H9 (cell line): ENCODE measurements around the gene MYL1. TPM values are rescaled to one million over a fixed set of nuclear protein-coding genes. Genes with fewer than 3 reads are reported as not detected.

Experiments used
- DNase-seq: peaks from one replicate; pipeline ENCODE4 v3.0.0-alpha.2; 2017
- H2AFZ ChIP-seq: one replicate; pipeline ENCODE4 v1.6.1; 2013; ENCODE audit warnings: mild to moderate bottlenecking, low read length, control low read depth, moderate library complexity
- H2AK5ac ChIP-seq: 2 replicates; pipeline ENCODE4 v1.6.1; 2013; ENCODE audit warnings: low read length, control low read depth, mixed read lengths; ENCODE audit not compliant: insufficient read length
- H2BK120ac ChIP-seq: one replicate; pipeline ENCODE4 v1.6.1; 2013; ENCODE audit warnings: low read depth, mild to moderate bottlenecking, low read length, control low read depth, inconsistent platforms; ENCODE audit not compliant: poor library complexity, severe bottlenecking
- H2BK12ac ChIP-seq: 2 replicates; pipeline ENCODE4 v1.6.1; 2013; ENCODE audit warnings: low read length, control low read depth, mixed read lengths, low read depth; ENCODE audit not compliant: insufficient read length
- H2BK15ac ChIP-seq: 2 replicates; pipeline ENCODE4 v1.6.1; 2013; ENCODE audit warnings: low read depth, low read length, control low read depth
- H2BK20ac ChIP-seq: one replicate; pipeline ENCODE4 v1.6.1; 2013; ENCODE audit warnings: low read depth, mild to moderate bottlenecking, low read length, control low read depth, inconsistent platforms; ENCODE audit not compliant: poor library complexity, severe bottlenecking
- H2BK5ac ChIP-seq: 2 replicates; pipeline ENCODE4 v1.6.1; 2013; ENCODE audit warnings: low read length, control low read depth, mixed read lengths; ENCODE audit not compliant: insufficient read length
- H3K14ac ChIP-seq: 2 replicates; pipeline ENCODE4 v1.6.1; 2013; ENCODE audit warnings: low read length, control low read depth; ENCODE audit not compliant: insufficient read depth
- H3K18ac ChIP-seq: 2 replicates; pipeline ENCODE4 v1.6.1; 2013; ENCODE audit warnings: low read depth, mild to moderate bottlenecking, mixed read lengths, low read length, control low read depth; ENCODE audit not compliant: insufficient read length
- H3K23ac ChIP-seq: 2 replicates; pipeline ENCODE4 v1.6.1; 2013; ENCODE audit warnings: low read length, control low read depth, mixed read lengths, low read depth; ENCODE audit not compliant: insufficient read length
- H3K23me2 ChIP-seq: 2 replicates; pipeline ENCODE4 v1.6.1; 2013; ENCODE audit warnings: low read depth, mild to moderate bottlenecking, mixed read lengths, low read length, control low read depth; ENCODE audit not compliant: insufficient read length, poor library complexity, severe bottlenecking
- H3K27ac ChIP-seq: 2 replicates; pipeline ENCODE4 v1.5.1; 2013; ENCODE audit warnings: low read length, control low read depth, mixed read lengths, low read depth; ENCODE audit not compliant: insufficient read length
- H3K27me3 ChIP-seq: 2 replicates; pipeline ENCODE4 v1.6.1; 2013; ENCODE audit warnings: low read length, control low read depth, inconsistent platforms; ENCODE audit not compliant: insufficient read depth
- H3K4ac ChIP-seq: 2 replicates; pipeline ENCODE4 v1.6.1; 2013; ENCODE audit warnings: low read depth, mild to moderate bottlenecking, control low read depth, inconsistent platforms, low read length, moderate library complexity
- H3K4me1 ChIP-seq: 2 replicates; pipeline ENCODE4 v1.6.1; 2013; ENCODE audit warnings: low read length, control low read depth, inconsistent platforms; ENCODE audit not compliant: insufficient read depth
- H3K4me2 ChIP-seq: 2 replicates; pipeline ENCODE4 v1.6.1; 2013; ENCODE audit warnings: low read length, control low read depth, mixed read lengths; ENCODE audit not compliant: insufficient read length, insufficient read depth
- H3K56ac ChIP-seq: 2 replicates; pipeline ENCODE4 v1.6.1; 2013; ENCODE audit warnings: low read depth, mild to moderate bottlenecking, mixed read lengths, low read length, control low read depth; ENCODE audit not compliant: insufficient read length
- H3K79me1 ChIP-seq: 2 replicates; pipeline ENCODE4 v1.6.1; 2013; ENCODE audit warnings: low read depth, mild to moderate bottlenecking, moderate library complexity, low read length, control low read depth, inconsistent platforms; ENCODE audit not compliant: insufficient read depth, poor library complexity, severe bottlenecking
- H3K79me2 ChIP-seq: 2 replicates; pipeline ENCODE4 v1.6.1; 2013; ENCODE audit warnings: low read length, control low read depth, inconsistent platforms; ENCODE audit not compliant: insufficient read depth
- H3K9ac ChIP-seq: 2 replicates; pipeline ENCODE4 v1.6.1; 2013; ENCODE audit warnings: low read length, control low read depth, mixed read lengths; ENCODE audit not compliant: insufficient read length; ENCODE audit errors: extremely low read depth
- H3K9me3 ChIP-seq: one replicate; pipeline ENCODE4 v1.6.1; 2013; ENCODE audit warnings: low read depth, low read length, inconsistent platforms; ENCODE audit not compliant: control insufficient read depth
- H3T11ph ChIP-seq: one replicate; pipeline ENCODE4 v1.6.1; 2013; ENCODE audit warnings: mild to moderate bottlenecking, low read length, control low read depth, inconsistent platforms
- H4K20me1 ChIP-seq: one replicate; pipeline ENCODE4 v1.6.1; 2013; ENCODE audit not compliant: control insufficient read depth, insufficient read length, insufficient read depth
- H4K5ac ChIP-seq: 2 replicates; pipeline ENCODE4 v1.6.1; 2013; ENCODE audit warnings: low read depth, mild to moderate bottlenecking, mixed read lengths, low read length, control low read depth; ENCODE audit not compliant: insufficient read length
- H4K8ac ChIP-seq: replicated peaks from 2 replicates; pipeline ENCODE4 v1.6.1; 2013; ENCODE audit warnings: low read length, control low read depth, mixed read lengths, low read depth; ENCODE audit not compliant: insufficient read length
- H4K91ac ChIP-seq: 2 replicates; pipeline ENCODE4 v1.6.1; 2013; ENCODE audit warnings: low read depth, mild to moderate bottlenecking, moderate library complexity, mixed read lengths, low read length, control low read depth; ENCODE audit not compliant: insufficient read length
- H3K27ac Mint-ChIP-seq, 3 experiments: 2 replicates in 2 of 3; 3 replicates in 1 of 3; pipeline ENCODE4 v1.8.0; 2020 to 2021; ENCODE audit warnings: mixed read lengths in 3 of 3, mild to moderate bottlenecking in 1 of 3, moderate library complexity in 1 of 3
- H3K27me3 Mint-ChIP-seq: 2 replicates; pipeline ENCODE4 v1.8.0; 2021; ENCODE audit warnings: low read depth, mild to moderate bottlenecking, moderate library complexity, mixed read lengths
- H3K36me3 Mint-ChIP-seq, 3 experiments: 2 replicates in 2 of 3; 3 replicates in 1 of 3; pipeline ENCODE4 v1.8.0; 2020 to 2021; ENCODE audit warnings: low read depth in 3 of 3, mixed read lengths in 3 of 3; ENCODE audit not compliant: insufficient read depth in 1 of 3
- H3K4me1 Mint-ChIP-seq, 2 experiments: 2 replicates each; pipeline ENCODE4 v1.8.0; 2020; ENCODE audit warnings: mixed read lengths in 2 of 2
- H3K4me3 Mint-ChIP-seq, 2 experiments: 2 replicates in 1 of 2; 3 replicates in 1 of 2; pipeline ENCODE4 v1.8.0; 2020 to 2021; ENCODE audit warnings: mild to moderate bottlenecking in 2 of 2, mixed read lengths in 2 of 2, moderate library complexity in 1 of 2
- H3K9me3 Mint-ChIP-seq, 2 experiments: 2 replicates in 1 of 2; 3 replicates in 1 of 2; pipeline ENCODE4 v1.8.0; 2020; ENCODE audit warnings: mild to moderate bottlenecking in 2 of 2, mixed read lengths in 2 of 2, moderate library complexity in 1 of 2
- total RNA-seq: library from RNA; stranded (reverse); gene quantifications from 2 replicates; pipeline ENCODE4 v1.2.1, GENCODE V29; 2021
- TF ChIP-seq, protein P1 (sequence below): fragments of 200-600 bp; sonication (generic); conservative IDR thresholded peaks from 3 replicates; pipeline ENCODE4 v1.8.0; 2021; ENCODE audit warnings: antibody characterized with exemption, mild to moderate bottlenecking

Gene MYL1
- total RNA-seq, 1 experiment from 2014 or later = not detected

DNA sequence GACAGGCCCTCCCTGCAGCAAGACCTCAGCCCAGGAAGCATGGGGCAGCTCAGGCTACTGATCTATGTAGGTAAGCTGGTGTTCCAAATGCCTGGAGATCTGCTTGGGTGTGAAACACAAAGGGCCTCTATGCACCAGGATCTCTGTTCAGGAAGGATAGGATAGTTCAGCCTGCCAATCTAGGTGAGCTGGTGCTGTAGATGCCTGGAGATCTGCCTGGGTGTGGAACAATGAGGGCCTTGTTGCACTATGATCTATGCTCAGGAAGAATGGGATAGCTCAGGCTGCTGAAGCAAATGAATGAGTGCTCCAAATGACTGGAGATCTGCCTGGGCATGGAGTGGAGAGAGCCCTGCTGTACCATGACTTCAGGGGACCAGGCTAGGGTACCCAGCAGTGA lies 48.9 kb upstream of the MYL1 start:
- no peaks in the 10 kb centered on the region for H3K23me2 ChIP-seq
- H2BK5ac ChIP-seq = no peak overlapping the region
- no peaks in the 10 kb centered on the region for H3K79me1 ChIP-seq
- H3K56ac ChIP-seq = no peak overlapping the region
- Mint-ChIP-seq H3K27ac (no peak overlapping the region), H3K27me3 (no peaks in the 10 kb centered on the region; the same call in 1 of the 2 replicates), H3K9me3 (no peaks in the 10 kb centered on the region), H3K36me3 (no peaks in the 10 kb centered on the region; a peak in 1 of 7 replicates), H3K4me3 (no peak overlapping the region), H3K4me1 (peaks cover 3 to 5% of the 10 kb centered on the region in 2 experiments)
- H3K4me1 ChIP-seq = no peaks in the 10 kb centered on the region; the same call in 1 of the 2 replicates
- H3K9ac ChIP-seq = no peak overlapping the region
- no peak overlapping the region for H3K4ac ChIP-seq
- DNase-seq = no peak
- H3K79me2 ChIP-seq = no peaks in the 10 kb centered on the region
- H2BK12ac ChIP-seq = no peak overlapping the region
- H2BK15ac ChIP-seq = no peak overlapping the region
- TF ChIP-seq, protein P1, sequence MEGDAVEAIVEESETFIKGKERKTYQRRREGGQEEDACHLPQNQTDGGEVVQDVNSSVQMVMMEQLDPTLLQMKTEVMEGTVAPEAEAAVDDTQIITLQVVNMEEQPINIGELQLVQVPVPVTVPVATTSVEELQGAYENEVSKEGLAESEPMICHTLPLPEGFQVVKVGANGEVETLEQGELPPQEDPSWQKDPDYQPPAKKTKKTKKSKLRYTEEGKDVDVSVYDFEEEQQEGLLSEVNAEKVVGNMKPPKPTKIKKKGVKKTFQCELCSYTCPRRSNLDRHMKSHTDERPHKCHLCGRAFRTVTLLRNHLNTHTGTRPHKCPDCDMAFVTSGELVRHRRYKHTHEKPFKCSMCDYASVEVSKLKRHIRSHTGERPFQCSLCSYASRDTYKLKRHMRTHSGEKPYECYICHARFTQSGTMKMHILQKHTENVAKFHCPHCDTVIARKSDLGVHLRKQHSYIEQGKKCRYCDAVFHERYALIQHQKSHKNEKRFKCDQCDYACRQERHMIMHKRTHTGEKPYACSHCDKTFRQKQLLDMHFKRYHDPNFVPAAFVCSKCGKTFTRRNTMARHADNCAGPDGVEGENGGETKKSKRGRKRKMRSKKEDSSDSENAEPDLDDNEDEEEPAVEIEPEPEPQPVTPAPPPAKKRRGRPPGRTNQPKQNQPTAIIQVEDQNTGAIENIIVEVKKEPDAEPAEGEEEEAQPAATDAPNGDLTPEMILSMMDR = no peak
- no peaks in the 10 kb centered on the region for H4K20me1 ChIP-seq
- H4K5ac ChIP-seq = no peak overlapping the region
- no peak overlapping the region for H4K91ac ChIP-seq
- H4K8ac ChIP-seq = no peak overlapping the region
- no peaks in the 10 kb centered on the region for H3K9me3 ChIP-seq
- H3K23ac ChIP-seq = no peak overlapping the region
- no peak overlapping the region for H3T11ph ChIP-seq
- no peak overlapping the region for H2BK120ac ChIP-seq
- no peak overlapping the region for H3K14ac ChIP-seq
- no peak overlapping the region for H3K27ac ChIP-seq
- no peak overlapping the region for H3K18ac ChIP-seq
- no peak overlapping the region for H3K4me2 ChIP-seq
- no peak overlapping the region for H2AFZ ChIP-seq
- H3K27me3 ChIP-seq = no peaks in the 10 kb centered on the region
- H2AK5ac ChIP-seq = no peak overlapping the region
- H2BK20ac ChIP-seq = no peak overlapping the region
